ENCODE measurements around the gene GPR27. TPM values are rescaled to one million over a fixed set of nuclear protein-coding genes. Genes with fewer than 3 reads are reported as not detected.

The GPR27 gene
- total RNA-seq, 2 experiments from 2014 or later = 0.40 to 0.47 TPM

- no peak for TF ChIP-seq CTCF (IDR thresholded peaks at IDR 0.05)
- ChIA-PET CTCF (no interaction called here), POLR2A (no interaction called here)
- H3K36me3 Mint-ChIP-seq (ENCODE audit: low read depth) = no peaks in the 10 kb centered on the region
- H3K4me1 Mint-ChIP-seq (ENCODE audit: low read depth) = peaks cover 5% of the 10 kb centered on the region
- DNase-seq (no peak), ATAC-seq (no peak)
- no peak overlapping the region for H3K27ac Mint-ChIP-seq
- no peaks in the 10 kb centered on the region for H3K9me3 Mint-ChIP-seq
- H3K4me3 Mint-ChIP-seq = no peak overlapping the region
- intact Hi-C loops (cut with micrococcal nuclease) = no loop called here
- peaks cover 52% of the 10 kb centered on the region for H3K27me3 Mint-ChIP-seq
Measured at GRCh38 chr3:71780430-71780829, 26.8 kb downstream of the GPR27 start.

- DNase-seq (no peak), ATAC-seq (no peak)
- ChIA-PET POLR2A (no interaction called here), CTCF (interaction anchor here (1.0 to 1.6 kb wide), 3 partner anchors 72 to 88 kb away, joined by 3 to 5 read pairs (median 4); no protein-coding TSS in a partner anchor)
- H3K36me3 Mint-ChIP-seq (ENCODE audit: low read depth) = no peaks in the 10 kb centered on the region
- intact Hi-C loops (cut with micrococcal nuclease) = no loop called here
- peaks cover 10% of the 10 kb centered on the region for H3K4me1 Mint-ChIP-seq (ENCODE audit: low read depth)
- H3K9me3 Mint-ChIP-seq = no peaks in the 10 kb centered on the region
- no peak for TF ChIP-seq CTCF (IDR thresholded peaks at IDR 0.05)
- H3K27ac Mint-ChIP-seq = no peak overlapping the region
- no peak overlapping the region for H3K4me3 Mint-ChIP-seq
- H3K27me3 Mint-ChIP-seq = peaks cover 58% of the 10 kb centered on the region
Measured at GRCh38 chr3:71783152-71783551, 29.5 kb downstream of the GPR27 start.

GRCh38 chr3:71784201-71784913 lies 30.7 kb downstream of the GPR27 start:
- intact Hi-C loops (cut with micrococcal nuclease) = no loop called here
- no peak for TF ChIP-seq CTCF (IDR thresholded peaks at IDR 0.05)
- Mint-ChIP-seq H3K9me3 (no peaks in the 10 kb centered on the region), H3K27ac (no peak overlapping the region), H3K4me3 (peak overlapping the region; percentile 53), H3K4me1 (ENCODE audit: low read depth) (peaks cover 10% of the 10 kb centered on the region), H3K27me3 (peaks cover 58% of the 10 kb centered on the region), H3K36me3 (ENCODE audit: low read depth) (no peaks in the 10 kb centered on the region)
- ATAC-seq (no peak), DNase-seq (no peak)
- CTCF ChIA-PET = interaction anchor here (1.5 kb wide), 1 partner anchor 73 kb away, joined by 4 read pairs; no protein-coding TSS in a partner anchor
- POLR2A ChIA-PET = no interaction called here

GRCh38 chr3:71784914-71785531 lies 31.4 kb downstream of the GPR27 start, which contains the start of gene PROK2:
TSS of gene PROK2 (minus strand) at chr3:71785148. CDS start at chr3:71785052, 96 bp downstream.
- Mint-ChIP-seq H3K4me3 (peak within 1 kb of the TSS; percentile 64), H3K4me1 (ENCODE audit: low read depth) (peaks cover 10% of the 10 kb centered on the region), H3K9me3 (no peaks in the 10 kb centered on the region), H3K36me3 (ENCODE audit: low read depth) (no peaks in the 10 kb centered on the region), H3K27ac (peak within 1 kb of the TSS; percentile 28), H3K27me3 (peaks cover 53% of the 10 kb centered on the region)
- ChIA-PET POLR2A (no interaction called here), CTCF (interaction anchor here (1.0 kb wide), 1 partner anchor 74 kb away, joined by 3 read pairs; no protein-coding TSS in a partner anchor)
- peak; percentile 76 for ATAC-seq
- intact Hi-C loops (cut with micrococcal nuclease) = no loop called here
- DNase-seq = peak; percentile 58
- TF ChIP-seq CTCF (IDR thresholded peaks at IDR 0.05) = no peak
